ENCODE results near the gene CCT8L2.
"Not testable (repeated sequence)": the region's sequence is repeated elsewhere in the genome, so short reads cannot be mapped to it uniquely, and the experiment has no call there.

CCT8L2 gene, protein sequence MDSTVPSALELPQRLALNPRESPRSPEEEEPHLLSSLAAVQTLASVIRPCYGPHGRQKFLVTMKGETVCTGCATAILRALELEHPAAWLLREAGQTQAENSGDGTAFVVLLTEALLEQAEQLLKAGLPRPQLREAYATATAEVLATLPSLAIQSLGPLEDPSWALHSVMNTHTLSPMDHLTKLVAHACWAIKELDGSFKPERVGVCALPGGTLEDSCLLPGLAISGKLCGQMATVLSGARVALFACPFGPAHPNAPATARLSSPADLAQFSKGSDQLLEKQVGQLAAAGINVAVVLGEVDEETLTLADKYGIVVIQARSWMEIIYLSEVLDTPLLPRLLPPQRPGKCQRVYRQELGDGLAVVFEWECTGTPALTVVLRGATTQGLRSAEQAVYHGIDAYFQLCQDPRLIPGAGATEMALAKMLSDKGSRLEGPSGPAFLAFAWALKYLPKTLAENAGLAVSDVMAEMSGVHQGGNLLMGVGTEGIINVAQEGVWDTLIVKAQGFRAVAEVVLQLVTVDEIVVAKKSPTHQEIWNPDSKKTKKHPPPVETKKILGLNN

DNA sequence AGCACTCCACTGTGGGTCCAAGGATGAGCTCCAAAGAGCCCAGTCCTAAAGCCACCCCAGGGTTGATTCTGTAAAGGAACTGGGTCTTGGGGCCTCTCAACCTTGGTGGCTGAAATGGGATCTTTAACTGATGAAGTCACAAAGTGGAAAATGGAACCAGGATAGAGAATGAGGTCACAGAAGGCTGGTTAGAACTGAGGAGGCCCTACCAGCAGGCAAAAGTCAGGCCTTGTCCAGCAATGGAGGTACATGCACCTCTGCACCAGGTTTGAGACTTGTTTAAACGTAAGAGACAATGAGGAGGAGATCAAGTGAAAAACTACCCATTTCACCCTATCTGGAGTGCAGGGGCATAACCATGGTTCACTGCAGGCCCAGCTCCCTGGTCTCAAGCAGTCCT, at the start of gene CCT8L2:
CCT8L2 (minus strand) TSS at position 101 of the 400 bp plus-strand sequence. CDS start 260 bp downstream, outside the sequence.
- not testable (repeated sequence) for DNase-seq (ENCODE audit: low read depth); H3K4me3 ChIP-seq (ENCODE audit: low read depth, low read length)

DNA sequence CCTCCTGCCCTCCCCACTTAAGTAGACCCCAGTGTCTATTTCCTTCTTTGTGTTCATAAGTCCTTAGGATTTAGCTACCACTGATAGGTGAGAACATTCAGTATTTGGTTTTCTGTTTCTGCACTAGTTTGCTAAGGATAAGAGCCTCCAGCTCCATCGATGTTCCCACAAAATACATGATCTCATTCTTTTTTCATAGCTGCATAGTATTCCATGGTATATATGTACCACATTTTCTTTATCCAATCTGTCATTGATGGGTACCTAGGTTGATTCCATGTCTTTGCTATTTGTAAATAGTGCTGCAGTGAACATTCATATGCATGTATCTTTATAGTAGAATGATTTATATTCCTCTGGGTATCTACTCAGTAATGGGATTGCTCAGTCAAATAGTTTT, 42.8 kb upstream of the CCT8L2 start:
- not testable (repeated sequence) for H3K4me3 ChIP-seq (ENCODE audit: low read depth, low read length); DNase-seq (ENCODE audit: low read depth)

DNA sequence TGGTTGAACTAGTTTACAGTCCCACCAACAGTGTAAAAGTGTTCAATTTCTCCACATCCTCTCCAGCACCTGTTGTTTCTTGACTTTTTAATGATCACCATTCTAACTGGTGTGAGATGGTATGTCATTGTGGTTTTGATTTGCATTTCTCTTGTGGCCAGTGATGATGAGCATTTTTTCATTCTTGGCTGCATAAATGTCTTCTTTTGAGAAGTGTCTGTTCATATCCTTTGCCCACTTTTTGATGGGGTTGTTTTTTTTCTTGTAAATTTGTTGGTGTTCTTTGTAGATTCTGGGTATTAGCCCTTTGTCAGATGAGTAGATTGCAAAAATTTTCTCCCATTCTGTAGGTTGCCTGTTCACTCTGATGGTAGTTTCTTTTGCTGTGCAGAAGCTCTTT, 41.5 kb upstream of the CCT8L2 start:
- not testable (repeated sequence) for DNase-seq (ENCODE audit: low read depth); H3K4me3 ChIP-seq (ENCODE audit: low read depth, low read length)

DNA sequence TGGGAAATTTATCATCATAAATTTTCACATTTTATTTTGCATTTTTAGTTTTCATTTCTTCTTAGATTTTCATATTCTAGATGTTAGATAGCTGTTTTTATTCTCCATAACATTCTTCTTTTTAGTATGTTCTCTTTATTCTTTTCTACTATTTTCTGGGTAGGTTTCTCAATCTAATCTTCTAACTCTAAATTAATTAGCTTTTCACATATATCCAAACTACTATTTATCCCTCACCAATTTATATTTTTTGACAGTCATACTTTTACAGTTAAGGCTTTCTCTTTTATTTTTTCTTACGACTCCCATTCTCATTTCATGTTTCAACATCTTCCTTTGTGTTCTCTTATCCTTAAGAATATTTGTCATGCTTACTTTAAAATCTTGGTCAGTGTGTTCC, 35.9 kb upstream of the CCT8L2 start:
- H3K4me3 ChIP-seq (ENCODE audit: low read depth, low read length); DNase-seq (ENCODE audit: low read depth): not testable (repeated sequence)

DNA sequence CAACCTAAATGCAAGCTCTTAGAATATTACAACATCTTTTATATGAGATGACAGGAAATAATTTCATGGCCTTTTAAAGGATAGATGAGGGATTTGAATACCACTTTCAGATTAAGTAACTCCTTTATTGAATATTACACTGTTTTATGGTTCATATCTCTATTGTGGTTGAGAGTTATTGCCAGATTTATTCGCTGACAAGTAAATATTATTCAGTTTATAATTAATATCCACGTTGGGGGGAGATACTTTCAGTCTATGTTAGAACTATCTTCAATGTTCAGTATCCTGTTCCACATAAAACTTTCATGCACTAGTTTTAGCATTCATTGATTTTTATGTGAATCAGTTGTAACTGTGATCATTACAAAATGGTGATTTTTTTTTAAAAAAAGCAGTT, 32.4 kb upstream of the CCT8L2 start:
- H3K4me3 ChIP-seq (ENCODE audit: low read depth, low read length); DNase-seq (ENCODE audit: low read depth): not testable (repeated sequence)

DNA sequence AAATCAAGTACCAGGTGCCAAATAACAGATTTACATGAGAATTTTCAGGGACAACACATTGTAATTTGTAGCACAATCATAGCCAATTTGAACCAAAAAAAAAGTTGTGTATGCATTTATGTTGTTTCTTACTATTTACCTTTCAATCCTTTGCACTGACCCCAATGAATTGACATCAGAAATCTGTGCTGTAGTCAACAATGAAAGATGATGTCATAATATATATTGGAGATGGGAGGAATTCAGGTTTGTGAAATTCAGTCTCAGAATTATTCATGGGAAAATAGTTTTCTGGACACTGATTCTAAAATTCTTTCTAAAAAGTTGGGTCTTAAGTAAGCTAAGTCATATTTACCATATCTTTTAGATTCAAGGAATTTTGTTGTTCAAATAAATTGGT, 31.0 kb upstream of the CCT8L2 start:
- DNase-seq (ENCODE audit: low read depth): not testable (repeated sequence)

DNA sequence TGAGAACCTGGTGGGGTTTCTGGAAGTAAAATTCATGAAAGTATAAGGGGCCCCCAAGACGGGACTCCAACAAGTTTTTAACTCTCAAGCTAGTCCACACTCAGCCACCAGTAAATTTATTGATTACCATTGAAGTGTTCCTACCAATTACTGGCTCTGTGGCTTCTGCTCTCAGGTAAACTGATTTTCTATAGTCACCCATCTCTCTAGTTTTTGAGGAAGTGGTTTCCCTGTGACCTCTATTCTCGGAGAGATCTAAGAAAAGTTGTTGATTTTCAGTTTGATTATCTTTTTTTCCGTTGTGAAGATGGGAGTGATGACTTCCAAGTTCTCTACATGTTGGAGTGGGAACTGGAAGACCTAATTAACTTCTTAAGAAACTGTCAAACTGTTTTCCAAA, 24.9 kb upstream of the CCT8L2 start:
- DNase-seq (ENCODE audit: low read depth); H3K4me3 ChIP-seq (ENCODE audit: low read depth, low read length): not testable (repeated sequence)

More for the DNA sequence above, 31.0 kb upstream of the CCT8L2 start:
- not testable (repeated sequence) for H3K4me3 ChIP-seq (ENCODE audit: low read depth, low read length)

DNA sequence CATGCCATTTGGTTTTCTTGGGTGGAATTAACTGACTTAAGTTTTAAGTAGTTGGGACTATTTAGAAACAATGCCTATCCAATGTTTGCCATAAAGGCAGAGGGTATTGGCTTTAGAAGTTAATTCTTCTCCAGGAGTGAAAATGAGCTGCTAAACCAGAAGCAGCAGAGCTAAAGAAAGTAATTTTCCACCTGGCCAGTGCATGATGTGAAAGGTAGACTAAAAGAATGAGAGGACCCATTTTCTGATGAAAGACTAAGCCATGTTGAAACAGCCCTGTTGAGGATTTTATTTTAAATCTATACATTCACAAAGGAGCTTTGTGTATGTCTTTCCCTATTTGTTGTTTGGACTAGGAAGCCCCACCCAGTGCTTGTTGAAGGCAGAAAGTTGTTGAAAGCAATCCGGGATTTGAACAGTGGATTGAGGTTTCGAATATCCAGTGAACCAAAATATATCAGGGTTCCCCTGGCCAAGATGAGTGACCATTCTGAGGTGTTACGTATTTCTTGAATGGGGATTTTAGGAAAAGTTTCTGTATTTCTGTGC, 23.9 kb upstream of the CCT8L2 start:
- DNase-seq (ENCODE audit: low read depth); H3K4me3 ChIP-seq (ENCODE audit: low read depth, low read length): not testable (repeated sequence)

DNA sequence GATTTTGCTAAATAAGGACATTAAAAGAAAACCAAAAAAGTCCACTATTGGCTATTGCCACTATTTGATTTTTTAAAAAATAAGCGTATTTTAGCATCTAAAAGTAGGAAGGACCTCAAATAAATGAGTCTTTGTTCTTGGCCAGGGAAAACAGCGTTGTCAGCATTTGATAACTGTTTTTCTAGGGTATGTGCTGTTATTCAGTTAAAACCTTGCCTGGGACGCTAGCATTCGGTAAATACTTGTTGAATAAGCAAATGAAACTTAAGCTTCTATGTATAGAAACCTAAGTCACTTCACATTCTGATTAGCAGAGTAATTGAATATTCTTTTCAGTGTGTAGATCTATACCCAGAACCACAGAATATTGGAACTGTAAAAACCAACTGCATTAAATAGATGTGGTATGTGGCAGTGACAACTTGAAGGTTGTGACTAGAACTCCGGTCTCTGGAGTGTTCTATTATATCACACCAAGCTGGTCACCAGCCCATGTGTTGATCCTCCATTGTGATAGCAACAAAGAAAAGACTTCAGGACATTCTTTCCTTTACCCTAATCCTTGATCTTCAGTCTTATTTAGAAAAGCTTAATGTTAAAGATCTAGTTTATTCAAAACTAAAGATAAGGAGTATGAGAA, 23.1 kb upstream of the CCT8L2 start:
- DNase-seq (ENCODE audit: low read depth); H3K4me3 ChIP-seq (ENCODE audit: low read depth, low read length): not testable (repeated sequence)

DNA sequence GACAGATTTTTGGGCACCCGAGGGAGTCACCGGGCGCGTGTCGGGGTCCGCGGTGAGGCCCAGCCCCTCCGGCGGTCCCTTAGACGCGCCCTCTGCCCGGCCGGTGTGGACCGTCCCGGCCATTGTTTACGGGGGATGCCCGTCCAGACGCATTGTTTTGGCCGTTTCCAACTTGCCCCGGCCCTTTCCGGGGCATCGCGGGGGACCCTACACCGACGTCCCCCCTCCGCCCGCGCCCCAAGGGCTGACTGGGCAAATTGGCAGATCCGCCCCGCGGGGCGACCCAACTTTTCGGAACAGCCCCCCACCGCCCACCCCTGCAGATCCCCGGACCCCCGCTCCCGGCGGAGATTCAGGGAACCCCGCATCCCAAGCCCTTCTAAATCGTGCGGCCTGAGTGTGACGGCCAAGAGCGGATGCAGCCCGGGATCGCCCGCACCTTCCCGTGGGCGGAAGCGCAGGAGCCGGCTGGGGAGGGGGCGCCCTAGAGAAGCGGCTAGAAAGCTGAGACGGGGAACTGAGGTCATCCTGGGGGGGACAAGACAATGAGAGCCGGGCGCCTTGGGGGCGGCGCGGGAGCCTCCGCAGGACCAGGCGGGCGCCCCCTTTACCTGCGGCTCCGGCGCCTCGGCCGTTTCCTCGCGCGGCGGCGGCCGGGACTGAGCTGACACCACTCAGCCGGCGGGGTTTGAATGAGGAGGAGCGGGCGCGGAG, 17.1 kb upstream of the CCT8L2 start:
- no peak overlapping the region for H3K4me3 ChIP-seq (ENCODE audit: low read depth, low read length)
- DNase-seq (ENCODE audit: low read depth): no peak

DNA sequence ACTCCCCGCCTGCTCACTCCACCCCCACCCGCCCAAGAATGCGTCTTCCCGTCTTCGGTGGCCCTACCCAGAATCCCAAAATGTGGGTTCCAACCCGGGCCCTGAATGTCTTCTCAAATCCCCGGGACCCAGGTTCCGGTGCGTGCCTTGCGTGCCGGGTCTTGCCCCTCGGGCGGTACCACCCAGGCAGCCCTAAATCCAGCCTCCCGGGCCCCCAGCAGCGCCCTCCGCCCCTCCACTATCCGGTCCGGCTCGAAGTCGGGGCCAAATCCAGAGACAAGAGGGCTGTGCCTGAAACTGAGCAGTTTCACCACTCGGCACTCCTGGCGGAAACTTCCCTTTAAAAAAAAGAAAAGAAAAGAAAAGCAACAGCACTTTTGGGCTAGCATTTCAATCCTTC, 16.3 kb upstream of the CCT8L2 start:
- H3K4me3 ChIP-seq (ENCODE audit: low read depth, low read length): no peak overlapping the region

DNA sequence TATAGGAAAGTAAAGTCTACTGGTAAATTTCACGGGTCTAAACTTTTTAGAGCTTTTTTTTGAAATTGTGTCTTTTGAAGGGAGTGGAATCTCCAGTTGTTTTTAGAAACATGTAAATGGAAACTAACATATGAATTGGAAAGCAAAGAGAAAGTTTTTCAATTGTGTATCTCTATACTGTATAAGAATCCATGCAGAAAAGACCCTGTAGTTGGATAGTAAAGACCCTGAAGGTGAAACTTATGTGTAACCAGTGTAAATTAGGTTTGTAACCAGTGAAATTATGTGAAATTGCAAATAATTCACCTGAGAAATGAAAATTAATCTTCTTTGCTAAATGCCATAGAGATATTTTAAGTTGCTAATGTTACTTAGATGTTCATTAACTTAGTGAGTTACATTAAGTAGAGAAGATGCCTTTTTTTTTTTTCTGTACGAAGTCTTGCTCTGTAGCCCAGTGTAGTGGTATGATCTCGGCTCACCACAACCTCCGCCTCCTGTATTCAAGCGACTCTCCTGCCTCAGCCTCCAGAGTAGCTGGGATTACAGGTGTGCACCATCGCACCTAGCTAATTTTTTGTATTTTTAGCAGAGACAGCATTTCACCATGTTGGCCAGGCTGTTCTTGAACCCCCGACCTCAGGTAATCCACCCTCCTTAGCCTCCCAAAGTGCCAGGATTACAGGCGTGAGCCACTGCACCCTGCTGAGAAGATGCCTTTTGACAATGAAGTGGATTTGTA, 11.8 kb upstream of the CCT8L2 start:
- DNase-seq (ENCODE audit: low read depth); H3K4me3 ChIP-seq (ENCODE audit: low read depth, low read length): not testable (repeated sequence)

More for the DNA sequence above, 16.3 kb upstream of the CCT8L2 start:
- DNase-seq (ENCODE audit: low read depth): no peak

DNA sequence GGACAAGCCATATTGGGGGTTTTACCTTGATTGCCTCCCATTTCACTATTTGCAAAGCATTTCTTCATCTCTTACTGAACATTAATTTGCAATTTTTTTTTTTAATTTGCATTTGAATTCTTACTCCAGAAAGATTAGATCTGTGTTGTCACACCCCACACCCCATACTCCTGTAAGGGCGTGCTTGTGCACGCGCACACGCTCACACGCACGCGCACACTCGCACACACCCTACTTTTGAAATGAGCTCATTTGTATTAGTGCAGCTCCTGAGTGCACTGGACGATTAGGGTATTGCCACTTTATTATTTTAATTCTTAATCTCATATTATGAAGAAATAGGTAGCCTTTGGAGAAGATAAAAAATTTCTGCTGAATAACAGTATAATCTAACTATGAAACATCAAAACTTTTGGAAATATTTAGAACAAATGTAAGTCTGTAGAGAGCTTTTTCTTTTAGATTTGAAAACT, 11.2 kb upstream of the CCT8L2 start:
- H3K4me3 ChIP-seq (ENCODE audit: low read depth, low read length); DNase-seq (ENCODE audit: low read depth): not testable (repeated sequence)

DNA sequence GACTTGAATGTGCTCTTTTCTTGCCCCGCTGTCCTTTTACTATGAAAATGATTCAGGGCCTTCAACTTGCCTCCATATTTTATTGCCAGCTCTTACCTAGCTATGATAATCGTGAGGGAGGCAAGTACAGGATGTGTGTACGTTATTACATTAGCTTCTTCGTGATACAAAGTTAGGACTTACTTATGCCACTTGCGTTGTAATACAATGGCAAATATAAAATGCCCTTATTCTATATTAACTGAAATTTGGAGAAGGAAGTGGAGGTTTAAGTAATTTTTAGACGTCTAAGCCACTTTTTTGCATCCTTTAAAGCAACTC, 10.8 kb upstream of the CCT8L2 start:
- no peak overlapping the region for H3K4me3 ChIP-seq (ENCODE audit: low read depth, low read length)
- DNase-seq (ENCODE audit: low read depth): no peak

DNA sequence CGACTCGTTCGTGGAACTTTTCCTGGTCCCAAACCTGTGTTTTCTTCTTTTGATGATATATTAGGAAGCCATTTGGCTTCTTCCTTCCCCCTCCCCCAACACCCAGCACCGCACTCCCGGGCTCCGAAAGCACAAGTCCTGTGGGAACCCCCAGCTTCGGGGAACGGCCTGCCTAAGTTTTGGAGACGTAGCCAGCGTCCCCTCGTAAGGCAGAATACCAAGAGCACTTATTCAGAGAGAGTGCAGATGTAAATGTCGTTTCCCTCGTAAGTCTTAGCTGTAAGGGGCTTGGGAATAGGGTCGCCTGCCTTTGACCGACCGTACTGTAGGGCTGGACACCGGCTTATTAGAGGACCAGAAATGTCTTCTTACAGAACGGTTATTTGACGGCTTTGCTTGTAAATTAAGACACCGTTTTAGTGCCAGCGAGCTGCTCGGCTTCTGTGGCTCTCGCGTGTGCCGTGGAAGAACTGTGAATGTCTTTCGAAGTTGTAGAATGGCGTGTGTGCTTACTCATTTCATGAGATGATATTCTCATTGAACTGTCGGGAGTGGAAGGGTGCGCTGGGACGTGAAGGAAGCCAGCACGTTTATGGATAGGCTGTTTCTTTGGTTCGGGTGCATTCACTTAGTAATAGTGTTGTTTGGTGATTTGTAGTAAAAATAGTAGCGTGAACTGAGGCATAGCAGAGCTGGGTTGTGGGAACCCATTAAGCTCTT, 10.3 kb upstream of the CCT8L2 start:
- not testable (repeated sequence) for DNase-seq (ENCODE audit: low read depth); H3K4me3 ChIP-seq (ENCODE audit: low read depth, low read length)

DNA sequence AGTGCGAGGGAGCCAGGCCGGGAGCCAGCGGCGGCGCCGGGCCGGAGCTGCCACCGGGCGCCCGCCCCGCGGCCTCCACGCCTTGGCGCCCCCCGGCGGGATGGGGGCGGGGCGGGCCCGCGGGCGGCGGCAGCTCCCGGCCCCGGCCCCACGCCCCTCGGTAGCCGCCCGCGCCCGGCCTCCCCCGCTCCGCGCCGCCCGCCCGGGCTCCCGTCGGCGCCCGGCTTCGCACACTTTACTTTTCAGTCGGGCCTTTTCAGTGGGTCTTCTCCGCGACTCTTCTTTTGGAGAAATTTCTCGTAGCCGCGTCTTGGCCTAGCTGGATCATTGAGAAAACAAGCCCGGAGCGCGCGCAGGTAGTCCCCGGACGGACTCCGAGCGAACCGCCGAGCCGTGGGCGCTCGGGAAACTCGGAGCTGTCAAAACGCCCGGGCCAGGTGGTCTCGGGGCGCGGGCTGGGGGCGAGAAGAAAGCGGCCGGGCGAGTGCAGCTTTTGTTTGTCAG, 9.7 kb upstream of the CCT8L2 start:
- DNase-seq (ENCODE audit: low read depth); H3K4me3 ChIP-seq (ENCODE audit: low read depth, low read length): not testable (repeated sequence)

DNA sequence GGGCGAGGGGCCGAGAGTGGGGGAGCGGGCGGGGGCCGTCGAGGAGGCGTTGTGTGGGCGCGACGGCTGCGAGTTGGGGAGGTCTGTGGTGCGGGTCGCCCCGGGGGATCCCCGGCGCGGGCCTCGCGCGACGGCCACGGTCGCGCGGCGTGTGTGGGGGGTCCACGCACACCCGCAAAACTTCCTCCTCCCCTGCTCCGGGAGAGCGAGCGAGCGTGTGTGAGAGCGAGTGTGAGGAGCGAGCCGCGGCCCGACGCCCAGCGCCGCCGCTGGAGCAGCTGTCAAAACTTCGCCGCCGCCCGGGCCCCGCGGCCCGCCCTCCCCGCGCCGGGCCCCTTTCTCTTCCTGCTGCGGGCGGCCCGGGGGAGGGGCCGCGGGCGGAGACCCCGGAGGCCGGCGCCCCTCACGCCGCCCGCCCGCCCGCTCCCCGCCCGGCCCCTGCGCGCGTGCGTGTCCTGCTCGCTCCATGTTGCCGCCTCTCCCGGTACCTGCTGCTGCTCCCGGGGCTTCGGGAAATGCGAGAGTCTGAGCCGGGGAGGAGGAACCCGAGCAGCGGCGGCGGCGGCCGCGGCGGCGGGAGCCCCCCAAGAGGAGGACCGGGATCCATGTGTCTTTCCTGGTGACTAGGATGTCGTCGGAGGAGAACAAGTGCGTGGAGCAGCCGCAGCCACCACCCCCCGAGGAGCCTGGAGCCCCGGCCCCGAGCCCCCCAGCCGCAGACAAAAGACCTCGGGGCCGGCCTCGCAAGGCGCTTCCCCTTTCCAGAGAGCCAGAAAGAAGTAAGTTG, 9.0 kb upstream of the CCT8L2 start:
- no peak for DNase-seq (ENCODE audit: low read depth)
- H3K4me3 ChIP-seq (ENCODE audit: low read depth, low read length): no peak overlapping the region

Data from skeletal muscle cell (primary cell).